HCT116 (cell line): Measurements from ENCODE around the gene LPO.

Experiments used
- ELF1 ChIP-seq: IDR thresholded peaks from 2 replicates; pipeline ENCODE4 v1.6.1; 2012; ENCODE audit warnings: low read depth, borderline replicate concordance
- EZH2 ChIP-seq: fragments of 200-600 bp; sonication (generic); IDR thresholded peaks from 2 replicates; pipeline ENCODE4 v1.6.1; 2017; ENCODE audit warnings: antibody characterized with exemption, mixed run types
- POLR2A ChIP-seq: IDR thresholded peaks from 2 replicates; pipeline ENCODE4 v1.7.0; 2011; ENCODE audit warnings: borderline replicate concordance; ENCODE audit not compliant: insufficient read depth, insufficient read length; ENCODE audit errors: extremely low read depth
- POLR2AphosphoS5 ChIP-seq: IDR thresholded peaks from 2 replicates; pipeline ENCODE4 v1.6.1; 2011; ENCODE audit warnings: mild to moderate bottlenecking, low read depth, low read length, moderate library complexity
- RAD21 ChIP-seq: IDR thresholded peaks from 2 replicates; pipeline ENCODE4 v1.6.1; 2012; ENCODE audit warnings: low read depth, mild to moderate bottlenecking
- REST ChIP-seq: IDR thresholded peaks from 2 replicates; pipeline ENCODE4 v1.6.1; 2012; ENCODE audit warnings: low read depth
- SP1 ChIP-seq: IDR thresholded peaks from 2 replicates; pipeline ENCODE4 v1.6.1; 2012; ENCODE audit warnings: low read depth
- TCF7L2 ChIP-seq: IDR thresholded peaks from 2 replicates; pipeline ENCODE4 v1.7.0; 2011; ENCODE audit warnings: borderline replicate concordance, inconsistent platforms; ENCODE audit not compliant: insufficient read depth, insufficient read length; ENCODE audit errors: extremely low read depth
- YY1 ChIP-seq: IDR thresholded peaks from 2 replicates; pipeline ENCODE4 v1.6.1; 2011; ENCODE audit warnings: low read length, low read depth, moderate library complexity, mild to moderate bottlenecking; ENCODE audit not compliant: insufficient replicate concordance; ENCODE audit errors: extremely low read depth
- TF ChIP-seq, protein P1 (sequence below), 3 experiments: fragments of 200-600 bp in 1 of 3; sonication (generic) in 1 of 3; IDR thresholded peaks in 2 of 3; conservative IDR thresholded peaks in 1 of 3; 2 replicates each; pipeline ENCODE4 v1.5.1; 2012 to 2017; ENCODE audit warnings: low read depth in 2 of 3, low read length in 2 of 3, antibody characterized with exemption in 1 of 3, borderline replicate concordance in 1 of 3, control low read depth in 1 of 3, mild to moderate bottlenecking in 1 of 3, mixed read lengths in 1 of 3, mixed run types in 1 of 3, moderate library complexity in 1 of 3; ENCODE audit not compliant: insufficient read depth in 1 of 3

DNA sequence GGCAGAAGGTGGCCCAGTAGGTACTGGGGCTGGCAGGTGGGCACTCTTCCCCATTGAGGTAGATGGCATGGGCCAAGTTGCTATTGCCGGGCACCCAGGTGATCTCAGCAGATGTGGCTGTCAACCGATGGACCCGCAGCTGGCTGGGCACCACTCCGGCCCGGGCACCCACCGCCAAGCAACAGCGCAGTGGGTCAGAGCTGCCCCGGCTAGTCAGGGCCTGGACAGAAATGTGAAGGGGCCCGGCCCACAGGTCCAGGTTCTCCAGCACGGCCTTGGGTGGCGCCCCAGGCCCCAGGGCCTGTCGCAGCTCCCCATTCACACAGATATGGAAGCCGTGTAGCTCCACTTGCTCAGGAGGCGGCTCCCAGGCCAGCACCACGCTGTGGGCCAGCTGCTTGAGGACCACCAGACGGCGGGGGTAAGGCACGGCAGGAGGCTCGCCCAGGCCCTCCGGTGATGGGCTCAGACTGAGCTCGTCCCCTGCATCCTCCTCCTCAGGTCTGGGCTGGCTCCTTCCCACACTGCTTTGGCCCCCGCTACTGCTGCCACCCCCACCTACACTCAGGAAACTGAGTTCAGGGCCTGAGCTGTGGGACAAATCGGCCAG is 73.7 kb downstream of the LPO start:
- TF ChIP-seq SP1 = no peak
- TF ChIP-seq EZH2 = no peak
- TF ChIP-seq, protein P1, sequence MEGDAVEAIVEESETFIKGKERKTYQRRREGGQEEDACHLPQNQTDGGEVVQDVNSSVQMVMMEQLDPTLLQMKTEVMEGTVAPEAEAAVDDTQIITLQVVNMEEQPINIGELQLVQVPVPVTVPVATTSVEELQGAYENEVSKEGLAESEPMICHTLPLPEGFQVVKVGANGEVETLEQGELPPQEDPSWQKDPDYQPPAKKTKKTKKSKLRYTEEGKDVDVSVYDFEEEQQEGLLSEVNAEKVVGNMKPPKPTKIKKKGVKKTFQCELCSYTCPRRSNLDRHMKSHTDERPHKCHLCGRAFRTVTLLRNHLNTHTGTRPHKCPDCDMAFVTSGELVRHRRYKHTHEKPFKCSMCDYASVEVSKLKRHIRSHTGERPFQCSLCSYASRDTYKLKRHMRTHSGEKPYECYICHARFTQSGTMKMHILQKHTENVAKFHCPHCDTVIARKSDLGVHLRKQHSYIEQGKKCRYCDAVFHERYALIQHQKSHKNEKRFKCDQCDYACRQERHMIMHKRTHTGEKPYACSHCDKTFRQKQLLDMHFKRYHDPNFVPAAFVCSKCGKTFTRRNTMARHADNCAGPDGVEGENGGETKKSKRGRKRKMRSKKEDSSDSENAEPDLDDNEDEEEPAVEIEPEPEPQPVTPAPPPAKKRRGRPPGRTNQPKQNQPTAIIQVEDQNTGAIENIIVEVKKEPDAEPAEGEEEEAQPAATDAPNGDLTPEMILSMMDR (IDR thresholded peaks at IDR 0.05 in 2 of 3, conservative IDR thresholded peaks at IDR 0.05 in 1 of 3; ENCODE audit: borderline replicate concordance in 1 of 3, insufficient read depth in 1 of 3, low read depth in 2 of 3, low read length in 2 of 3) = no peak
- no peak for TF ChIP-seq POLR2AphosphoS5
- TF ChIP-seq REST = no peak
- no peak for TF ChIP-seq RAD21
- TF ChIP-seq TCF7L2 = no peak
- no peak for TF ChIP-seq POLR2A
- TF ChIP-seq YY1 = no peak
- TF ChIP-seq ELF1 = no peak
